PC-3 (cell line): ENCODE measurements around the gene UGGT2. TPM values are rescaled to one million over a fixed set of nuclear protein-coding genes. Genes with fewer than 3 reads are reported as not detected.

Experiments
- ATAC-seq: fragments of 200-7000 bp; cut with Tn5 transposase; 2 replicates; pipeline ENCODE4 v1.9.1; 2020; ENCODE audit warnings: mild to moderate bottlenecking, moderate library complexity
- BruUV-seq: library from RNA; stranded (reverse); fragments of 400-500 nt; replicated peaks from 2 replicates; lab custom pipeline; 2021; lab: Mats Ljungman, UMichigan
- CTCF ChIA-PET: fragments of 300-600 bp; sonication (Branson Sonifier 250); formaldehyde crosslinking; loops from one replicate; lab custom pipeline; 2022; ENCODE audit warnings: antibody characterized with exemption; lab: Charles Lee
- POLR2A ChIA-PET: fragments of 300-600 bp; sonication (Branson Sonifier 250); formaldehyde crosslinking; loops from one replicate; lab custom pipeline; 2022; ENCODE audit warnings: antibody characterized with exemption; ENCODE audit not compliant: unreplicated experiment; lab: Charles Lee
- DNase-seq: peaks from one replicate; pipeline ENCODE4 v3.0.0-alpha.2; 2015
- H2AFZ ChIP-seq: fragments of 300-600 bp; sonication (generic); 2 replicates; pipeline ENCODE4 v1.6.0; 2016; ENCODE audit warnings: antibody characterized with exemption, low read length
- H3F3A ChIP-seq: fragments of 300-600 bp; sonication (generic); one replicate; pipeline ENCODE4 v1.6.0; 2017; ENCODE audit warnings: antibody characterized with exemption, low read length, control low read depth, mild to moderate bottlenecking; ENCODE audit not compliant: unreplicated experiment
- H3K27ac ChIP-seq: fragments of 300-600 bp; sonication (generic); 2 replicates; pipeline ENCODE4 v1.5.1; 2016; ENCODE audit warnings: mild to moderate bottlenecking, low read length
- H3K27me3 ChIP-seq: fragments of 300-600 bp; sonication (generic); 2 replicates; pipeline ENCODE4 v1.6.1; 2016; ENCODE audit warnings: low read length, mixed read lengths
- H3K36me3 ChIP-seq: fragments of 300-600 bp; sonication (generic); 2 replicates; pipeline ENCODE4 v1.6.1; 2016; ENCODE audit warnings: low read depth, mixed run types, low read length, mixed read lengths
- H3K4me1 ChIP-seq: fragments of 300-600 bp; sonication (generic); 2 replicates; pipeline ENCODE4 v1.5.1; 2016; ENCODE audit warnings: low read length; ENCODE audit not compliant: insufficient read depth
- H3K4me2 ChIP-seq: fragments of 300-600 bp; sonication (generic); 2 replicates; pipeline ENCODE4 v1.6.0; 2016; ENCODE audit warnings: low read length
- H3K4me3 ChIP-seq: fragments of 300-600 bp; sonication (generic); 2 replicates; pipeline ENCODE4 v1.5.1; 2016; ENCODE audit warnings: mild to moderate bottlenecking, low read length, mixed read lengths
- H3K79me2 ChIP-seq: fragments of 300-600 bp; sonication (generic); 2 replicates; pipeline ENCODE4 v1.6.1; 2017; ENCODE audit warnings: low read length, mixed read lengths
- H3K9ac ChIP-seq: fragments of 300-600 bp; sonication (generic); 2 replicates; pipeline ENCODE4 v1.6.0; 2016; ENCODE audit warnings: mild to moderate bottlenecking, low read length
- H3K9me2 ChIP-seq: fragments of 300-600 bp; sonication (generic); replicated peaks from 2 replicates; pipeline ENCODE4 v1.6.1; 2016; ENCODE audit warnings: mixed run types, low read length, mixed read lengths
- H3K9me3 ChIP-seq: fragments of 300-600 bp; sonication (generic); 2 replicates; pipeline ENCODE4 v1.6.1; 2016; ENCODE audit warnings: low read length, mixed read lengths
- H4K20me1 ChIP-seq: fragments of 300-600 bp; sonication (generic); 2 replicates; pipeline ENCODE4 v1.6.1; 2016; ENCODE audit warnings: low read length, mixed read lengths
- CTCF ChIP-seq: fragments of 300-600 bp; sonication (generic); conservative IDR thresholded peaks from 2 replicates; pipeline ENCODE4 v1.5.1; 2017; ENCODE audit warnings: antibody characterized with exemption, low read depth, mild to moderate bottlenecking, low read length
- EZH2 ChIP-seq: fragments of 300-600 bp; sonication (generic); IDR thresholded peaks from one replicate; pipeline ENCODE4 v1.6.1; 2017; ENCODE audit warnings: antibody characterized with exemption, mild to moderate bottlenecking, low read length; ENCODE audit not compliant: unreplicated experiment
- EZH2phosphoT487 ChIP-seq: fragments of 300-600 bp; sonication (generic); IDR thresholded peaks from 2 replicates; pipeline ENCODE4 v1.6.1; 2018; ENCODE audit warnings: mild to moderate bottlenecking, antibody characterized with exemption, low read length, borderline replicate concordance
- intact Hi-C: fragments of 100-400 bp; cut with micrococcal nuclease; formaldehyde crosslinking; loops from 2 replicates; pipeline ENCODE4 v1.9.0; 2023
- total RNA-seq: library from RNA; depleted of rRNA; stranded (reverse); fragments of >200 nt; gene quantifications from 2 replicates; pipeline ENCODE4 v1.2.3, GENCODE V29; 2014

The UGGT2 gene
- total RNA-seq, 1 experiment from 2014 or later: 24.3 TPM

- H3K36me3 ChIP-seq: no peaks in the 10 kb centered on the region; the same call in 1 of the 2 replicates
- H3K9me2 ChIP-seq: no peaks in the 10 kb centered on the region
- TF ChIP-seq EZH2 (no peak), CTCF (no peak), EZH2phosphoT487 (no peak)
- ChIA-PET CTCF (no interaction called here), POLR2A (no interaction called here)
- H4K20me1 ChIP-seq: no peaks in the 10 kb centered on the region
- H3K27me3 ChIP-seq: no peaks in the 10 kb centered on the region
- H3K4me2 ChIP-seq: no peak overlapping the region
- no TSS peak for BruUV-seq
- no peaks in the 10 kb centered on the region for H3K79me2 ChIP-seq
- intact Hi-C loops: no loop called here
- no peaks in the 10 kb centered on the region for H3F3A ChIP-seq
- H3K9me3 ChIP-seq: no peaks in the 10 kb centered on the region
- H2AFZ ChIP-seq: no peak overlapping the region
- H3K4me1 ChIP-seq: no peaks in the 10 kb centered on the region
- H3K4me3 ChIP-seq: no peak overlapping the region
- ATAC-seq: no peak
- no peak overlapping the region for H3K27ac ChIP-seq
- H3K9ac ChIP-seq: no peak overlapping the region
- no peak for DNase-seq
These were observed 132.7 kb downstream of the UGGT2 start for GRCh38 chr13:95920485-95920884.

- BruUV-seq: no TSS peak
- H3K27ac ChIP-seq: no peak overlapping the region
- H3K9me3 ChIP-seq: no peaks in the 10 kb centered on the region
- no peaks in the 10 kb centered on the region for H3F3A ChIP-seq
- intact Hi-C loops: no loop called here
- no peak for ATAC-seq
- no peak for DNase-seq
- POLR2A ChIA-PET: no interaction called here
- H3K4me2 ChIP-seq: no peak overlapping the region
- H3K79me2 ChIP-seq: no peaks in the 10 kb centered on the region
- TF ChIP-seq CTCF (no peak), EZH2phosphoT487 (no peak), EZH2 (no peak)
- CTCF ChIA-PET: no interaction called here
- H4K20me1 ChIP-seq: no peaks in the 10 kb centered on the region
- H3K9ac ChIP-seq: no peak overlapping the region
- H2AFZ ChIP-seq: no peak overlapping the region
- no peaks in the 10 kb centered on the region for H3K9me2 ChIP-seq
- no peaks in the 10 kb centered on the region for H3K4me1 ChIP-seq
- H3K36me3 ChIP-seq: no peaks in the 10 kb centered on the region
- H3K27me3 ChIP-seq: no peaks in the 10 kb centered on the region
- H3K4me3 ChIP-seq: no peak overlapping the region
These were observed 134.3 kb downstream of the UGGT2 start for GRCh38 chr13:95918860-95919259.

GRCh38 chr13:95914991-95915501, 138.2 kb downstream of the UGGT2 start:
- no peak overlapping the region for H3K9ac ChIP-seq
- H3K36me3 ChIP-seq: no peaks in the 10 kb centered on the region
- no peak overlapping the region for H2AFZ ChIP-seq
- H3K9me3 ChIP-seq: no peaks in the 10 kb centered on the region
- no peak overlapping the region for H3K27ac ChIP-seq
- H3K79me2 ChIP-seq: no peaks in the 10 kb centered on the region
- BruUV-seq: no TSS peak
- POLR2A ChIA-PET: no interaction called here
- no peaks in the 10 kb centered on the region for H4K20me1 ChIP-seq
- no peaks in the 10 kb centered on the region for H3K27me3 ChIP-seq
- H3F3A ChIP-seq: no peaks in the 10 kb centered on the region
- no peaks in the 10 kb centered on the region for H3K9me2 ChIP-seq
- intact Hi-C loops: no loop called here
- no peak for DNase-seq
- CTCF ChIA-PET: no interaction called here
- no peak overlapping the region for H3K4me3 ChIP-seq
- ATAC-seq: no peak
- TF ChIP-seq CTCF: no peak
- TF ChIP-seq EZH2phosphoT487: no peak
- TF ChIP-seq EZH2: no peak
- H3K4me1 ChIP-seq: no peaks in the 10 kb centered on the region
- no peak overlapping the region for H3K4me2 ChIP-seq
